GM15510 (cell line): ENCODE measurements around the gene ABHD17A.

Experiments
- POLR2A ChIP-seq: IDR thresholded peaks from 3 replicates; pipeline ENCODE4 v1.6.1; 2011; ENCODE audit warnings: borderline replicate concordance; ENCODE audit not compliant: insufficient read length; ENCODE audit errors: extremely low read depth

The ABHD17A gene

GRCh38 chr19:1914826-1915341 is 29.6 kb upstream of the ABHD17A start:
- no peak for TF ChIP-seq POLR2A

- TF ChIP-seq POLR2A = no peak
These were observed 28.7 kb upstream of the ABHD17A start for GRCh38 chr19:1913781-1914577.

- no peak for TF ChIP-seq POLR2A
These were observed 27.6 kb upstream of the ABHD17A start for GRCh38 chr19:1912760-1913505.

GRCh38 chr19:1911995-1912394 is 26.7 kb upstream of the ABHD17A start:
- no peak for TF ChIP-seq POLR2A

GRCh38 chr19:1911098-1911497 is 25.8 kb upstream of the ABHD17A start:
- TF ChIP-seq POLR2A = no peak

GRCh38 chr19:1910177-1910576 is 24.9 kb upstream of the ABHD17A start:
- TF ChIP-seq POLR2A = no peak

GRCh38 chr19:1909761-1910080 is 24.4 kb upstream of the ABHD17A start:
- no peak for TF ChIP-seq POLR2A

- TF ChIP-seq POLR2A = no peak
These were observed 23.0 kb upstream of the ABHD17A start for GRCh38 chr19:1908364-1908678.

GRCh38 chr19:1907563-1908363 is 22.5 kb upstream of the ABHD17A start:
- TF ChIP-seq POLR2A = no peak

- TF ChIP-seq POLR2A = no peak
These were observed 21.8 kb upstream of the ABHD17A start for GRCh38 chr19:1906985-1907562.

- TF ChIP-seq POLR2A = no peak
These were observed 20.6 kb upstream of the ABHD17A start for GRCh38 chr19:1905863-1906375.

GRCh38 chr19:1905110-1905862 is 20.0 kb upstream of the ABHD17A start, which contains the start of the genes ADAT3 and SCAMP4:
Gene ADAT3 (plus strand): TSS chr19:1905399. CDS start chr19:1912048, 6,649 bp downstream.
Gene SCAMP4 (plus strand): TSS chr19:1905399. CDS start chr19:1915020, 9,621 bp downstream.
- peak; percentile 69 for TF ChIP-seq POLR2A

- no peak for TF ChIP-seq POLR2A
These were observed 19.5 kb upstream of the ABHD17A start for GRCh38 chr19:1904860-1905109.

GRCh38 chr19:1902923-1903322 is 17.6 kb upstream of the ABHD17A start:
- TF ChIP-seq POLR2A = no peak
